ENCODE results near the gene FAAP20.

The FAAP20 gene

GRCh38 chr1:2176615-2177014 is 18.0 kb downstream of the FAAP20 start:
- no peak for DNase-seq

DNA sequence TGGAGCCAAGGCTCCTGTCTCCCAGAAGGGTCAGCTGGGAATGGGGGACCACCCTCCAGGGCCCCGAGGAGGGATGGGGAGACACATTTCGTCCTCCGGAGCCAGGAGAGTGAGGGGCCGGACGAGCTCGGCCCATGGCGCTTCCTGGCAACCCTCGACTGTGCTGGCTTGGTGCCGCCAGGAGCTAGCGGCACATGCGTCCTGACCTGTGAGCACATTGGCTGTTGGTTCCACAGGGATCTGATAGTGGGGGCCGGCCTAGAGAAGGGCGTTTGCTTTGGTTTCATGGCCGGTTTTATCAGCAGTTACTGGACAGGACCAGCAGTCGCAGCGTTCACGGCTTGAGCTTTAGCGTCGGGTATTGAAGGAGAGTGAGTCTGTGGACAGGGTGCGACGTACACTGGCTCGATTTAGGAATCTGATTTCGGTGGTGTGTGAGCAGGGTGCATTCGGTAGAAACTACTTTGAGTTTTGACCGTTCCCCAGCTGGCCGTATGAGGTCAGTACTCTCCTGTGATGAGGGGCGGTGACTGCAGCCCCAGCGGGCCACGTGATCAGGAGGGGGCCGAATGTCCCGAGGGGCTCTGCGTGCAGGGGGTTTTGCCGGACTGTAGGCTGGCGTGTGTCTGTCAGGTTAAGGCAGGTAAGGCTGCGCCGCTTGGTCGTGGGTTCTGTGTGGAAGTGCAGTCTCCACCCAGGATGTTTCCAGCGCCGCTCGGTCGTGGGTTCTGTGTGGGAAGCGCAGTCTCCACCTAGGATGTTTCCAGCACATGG is 18.7 kb downstream of the FAAP20 start:
- DNase-seq: no peak

- no peak for DNase-seq
Observed at GRCh38 chr1:2175055-2175414, 19.5 kb downstream of the FAAP20 start.

GRCh38 chr1:2174348-2175054 is 20.1 kb downstream of the FAAP20 start:
- DNase-seq: peak in 1 of 2 experiments; percentile 19

GRCh38 chr1:2173546-2174347 is 20.8 kb downstream of the FAAP20 start:
- no peak for DNase-seq

GRCh38 chr1:2172551-2173146 is 21.9 kb downstream of the FAAP20 start:
- no peak for DNase-seq

DNA sequence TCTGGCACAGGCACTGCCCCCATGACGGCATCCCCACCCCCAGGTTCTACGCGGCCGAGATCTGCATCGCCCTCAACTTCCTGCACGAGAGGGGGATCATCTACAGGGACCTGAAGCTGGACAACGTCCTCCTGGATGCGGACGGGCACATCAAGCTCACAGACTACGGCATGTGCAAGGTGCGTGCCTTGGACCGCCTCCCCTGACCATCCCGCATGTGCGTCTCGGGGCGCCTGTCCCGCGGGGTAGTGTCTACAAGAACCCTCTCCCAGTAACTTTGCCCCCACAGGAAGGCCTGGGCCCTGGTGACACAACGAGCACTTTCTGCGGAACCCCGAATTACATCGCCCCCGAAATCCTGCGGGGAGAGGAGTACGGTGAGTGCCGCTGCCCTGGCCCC is 22.6 kb downstream of the FAAP20 start:
- DNase-seq: no peak

- no peak for DNase-seq
Observed at GRCh38 chr1:2170211-2170610, 24.4 kb downstream of the FAAP20 start.

- DNase-seq: no peak
Observed at GRCh38 chr1:2169200-2169836, 25.3 kb downstream of the FAAP20 start.

DNA sequence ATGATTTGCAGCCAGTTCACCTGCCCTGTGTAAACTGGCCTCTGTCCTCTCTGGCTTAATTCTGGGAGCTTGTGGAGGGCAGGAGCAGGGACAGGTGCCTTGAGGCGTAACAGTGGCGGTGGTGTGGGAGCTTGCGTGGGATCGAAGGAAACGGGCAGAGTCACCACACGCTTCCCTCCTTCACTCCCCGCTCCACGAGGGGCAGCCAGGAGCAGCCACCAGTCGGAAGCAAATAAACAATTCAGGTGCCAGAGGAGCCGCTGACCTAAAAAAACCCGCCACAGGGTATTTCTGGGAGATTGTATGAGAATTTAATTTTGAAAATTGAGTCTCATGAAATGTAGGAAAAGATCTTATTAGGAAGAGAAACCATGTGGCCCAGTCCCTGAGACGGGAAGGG is 26.0 kb downstream of the FAAP20 start:
- no peak for DNase-seq

GRCh38 chr1:2168090-2168489 is 26.5 kb downstream of the FAAP20 start:
- no peak for DNase-seq

GRCh38 chr1:2166695-2167094 is 27.9 kb downstream of the FAAP20 start:
- no peak for DNase-seq

DNA sequence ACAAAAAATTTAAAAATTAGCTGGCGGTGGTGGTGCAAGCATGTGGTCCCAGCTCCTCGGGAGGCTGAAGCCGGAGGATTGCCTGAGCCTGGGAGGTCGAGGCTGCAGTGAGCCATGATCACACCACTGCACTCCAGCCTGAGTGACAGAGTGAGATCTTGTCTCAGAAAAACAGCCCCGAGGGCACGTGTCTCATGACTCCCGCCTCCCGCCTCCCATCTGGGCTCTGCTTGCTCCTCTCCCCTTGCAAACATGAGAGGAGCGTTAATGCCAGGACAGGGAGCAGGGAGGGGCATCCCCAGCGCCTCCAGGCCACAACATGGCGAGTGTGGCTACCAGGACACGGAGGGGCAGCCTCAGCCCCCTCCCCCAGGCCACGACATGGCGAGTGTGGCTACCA is 28.3 kb downstream of the FAAP20 start:
- DNase-seq: no peak

DNA sequence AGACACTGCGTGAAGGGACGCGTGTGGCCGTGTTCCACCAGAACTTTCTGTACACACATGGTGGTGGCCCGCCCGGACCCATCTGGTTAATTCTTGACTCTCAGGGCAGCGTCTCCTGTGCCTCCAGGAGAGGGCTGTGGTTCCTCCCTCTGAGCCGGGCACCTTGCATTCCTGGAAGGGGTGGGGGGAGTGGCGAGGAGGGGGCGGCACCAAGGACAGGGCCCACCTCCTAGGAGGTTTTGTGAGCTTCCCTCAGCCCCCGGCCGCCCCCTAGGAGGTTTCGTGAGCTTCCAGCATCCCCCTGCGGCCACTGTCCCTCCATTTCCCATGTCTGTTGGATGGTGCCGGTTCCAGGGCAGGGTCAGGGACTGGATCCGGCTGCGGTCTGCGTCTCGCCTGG is 28.9 kb downstream of the FAAP20 start:
- DNase-seq: no peak

DNA sequence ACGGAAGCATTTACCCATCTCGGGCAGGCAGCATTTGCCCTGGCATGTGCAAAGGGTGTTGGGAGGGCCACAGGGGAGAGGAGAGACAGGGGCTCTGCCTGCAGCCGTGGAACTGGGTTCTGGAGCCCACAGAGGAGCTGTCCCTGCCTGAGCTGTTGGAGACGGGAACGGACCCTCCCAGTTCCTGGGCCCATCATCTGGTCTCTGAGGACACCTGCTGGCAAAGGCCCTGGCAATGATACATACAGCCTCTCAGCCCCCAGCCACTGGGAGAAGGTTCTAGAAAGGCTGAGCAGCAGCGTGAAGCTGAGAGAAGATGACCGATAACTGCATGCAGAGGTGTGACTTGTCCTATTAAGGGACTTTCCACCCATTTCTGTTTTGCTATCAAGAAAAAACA is 31.4 kb downstream of the FAAP20 start:
- no peak for DNase-seq

DNA sequence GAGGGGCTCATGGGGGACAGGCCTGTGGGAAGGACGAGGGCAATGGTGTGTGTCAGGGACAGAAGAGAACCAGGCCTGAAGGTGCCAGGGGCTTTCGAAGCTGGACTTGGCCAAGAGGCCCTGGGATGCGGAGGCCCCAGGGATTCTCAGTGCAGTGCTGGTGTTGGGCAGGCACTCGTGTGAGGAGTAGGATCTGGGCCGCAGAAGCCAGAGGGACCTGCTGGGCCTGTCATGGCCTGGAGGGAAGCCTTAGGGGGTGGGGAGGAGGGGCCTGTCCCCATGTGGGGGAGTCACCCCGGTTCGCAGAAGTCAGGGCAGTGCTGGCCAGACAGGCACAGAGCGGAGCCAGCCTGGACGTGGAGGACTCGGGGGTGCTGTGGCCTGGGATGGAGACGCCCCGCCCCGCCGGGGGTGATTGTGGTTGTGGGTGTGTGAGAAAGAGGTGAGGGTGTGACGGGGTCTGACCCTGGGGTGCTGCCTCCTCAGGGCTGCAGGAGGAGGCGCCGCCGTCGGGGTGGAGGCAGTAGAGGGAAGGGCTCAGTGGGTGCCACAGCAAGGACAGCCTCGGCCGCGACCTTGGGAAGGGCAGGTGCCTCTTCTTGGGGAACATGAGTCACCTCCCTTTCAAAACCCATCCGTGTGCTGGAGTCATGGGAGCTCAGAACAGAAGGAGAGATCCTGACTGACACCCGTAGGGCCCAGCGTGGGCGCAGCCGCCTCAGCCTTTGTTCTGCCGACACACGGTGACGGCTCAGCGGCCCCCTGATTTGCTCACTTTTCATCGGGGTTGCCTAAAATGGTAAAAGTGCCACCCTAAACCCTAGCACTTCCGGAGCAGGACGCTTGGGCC is 33.9 kb downstream of the FAAP20 start:
- DNase-seq: no peak

- no peak for DNase-seq
Observed at GRCh38 chr1:2159124-2159523, 35.4 kb downstream of the FAAP20 start.

GRCh38 chr1:2158272-2158671 is 36.3 kb downstream of the FAAP20 start:
- no peak for DNase-seq

GRCh38 chr1:2157856-2158255 is 36.7 kb downstream of the FAAP20 start:
- no peak for DNase-seq

DNA sequence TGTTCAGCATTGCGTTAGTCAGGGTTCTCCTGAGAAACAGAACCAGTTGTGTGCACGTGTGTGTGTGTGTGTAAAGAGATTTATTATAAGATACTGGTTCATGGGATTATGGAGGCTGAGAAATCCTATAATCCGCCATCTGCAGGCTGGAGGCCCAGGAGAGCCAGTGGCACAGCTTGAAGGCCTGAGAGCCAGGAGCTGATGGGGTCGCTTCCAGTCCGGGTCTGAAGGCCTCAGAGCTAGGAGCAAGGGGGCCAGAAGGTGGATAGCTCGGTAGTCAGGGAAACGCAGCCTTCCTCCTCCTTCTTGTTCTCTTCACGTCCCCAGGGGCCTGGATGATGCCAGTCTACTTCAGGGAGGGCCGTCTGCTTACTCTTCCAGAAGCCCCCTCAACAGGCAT is 37.7 kb downstream of the FAAP20 start:
- no peak for DNase-seq

DNA sequence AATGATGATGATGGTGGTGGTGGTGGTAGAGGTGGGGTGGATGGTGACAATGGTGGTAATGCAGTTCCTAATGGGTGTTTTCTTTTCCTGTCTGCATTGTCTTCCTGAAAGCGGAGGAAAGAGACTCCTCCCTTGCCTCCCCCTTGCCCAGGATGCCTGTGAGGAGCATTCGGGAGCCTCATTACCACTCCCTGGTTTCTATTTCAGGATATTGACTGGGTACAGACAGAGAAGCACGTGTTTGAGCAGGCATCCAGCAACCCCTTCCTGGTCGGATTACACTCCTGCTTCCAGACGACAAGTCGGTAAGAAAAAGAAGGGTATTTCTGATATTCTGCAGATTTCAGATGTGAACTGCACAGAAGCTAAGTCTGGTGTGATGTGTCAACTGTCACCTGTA is 38.8 kb downstream of the FAAP20 start:
- DNase-seq: no peak

DNA sequence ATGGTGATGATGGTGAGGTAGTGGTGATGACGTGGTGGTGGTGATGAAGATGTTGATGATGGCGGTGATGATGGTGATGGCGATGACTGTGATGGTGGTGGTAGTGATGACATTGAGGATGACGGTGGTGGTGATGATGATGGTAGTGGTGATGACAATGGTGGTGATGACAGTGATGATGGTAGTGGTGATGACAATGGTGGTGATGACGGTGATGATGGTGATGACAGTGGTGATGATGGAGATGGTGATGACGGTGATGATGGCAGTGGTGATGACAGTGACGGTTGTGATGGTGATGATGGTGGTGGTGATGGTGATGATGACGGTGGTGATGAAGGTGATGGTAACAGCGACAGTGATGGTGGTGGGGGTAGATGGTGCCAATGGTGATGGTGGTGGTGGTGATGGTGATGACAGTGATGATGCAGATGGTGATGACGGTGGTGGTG is 39.4 kb downstream of the FAAP20 start:
- DNase-seq: no peak
